ENCODE data around the gene CELF5.
"Not testable (repeated sequence)": the region's sequence is repeated elsewhere in the genome, so short reads cannot be mapped to it uniquely, and the experiment has no call there.

Gene CELF5

DNA sequence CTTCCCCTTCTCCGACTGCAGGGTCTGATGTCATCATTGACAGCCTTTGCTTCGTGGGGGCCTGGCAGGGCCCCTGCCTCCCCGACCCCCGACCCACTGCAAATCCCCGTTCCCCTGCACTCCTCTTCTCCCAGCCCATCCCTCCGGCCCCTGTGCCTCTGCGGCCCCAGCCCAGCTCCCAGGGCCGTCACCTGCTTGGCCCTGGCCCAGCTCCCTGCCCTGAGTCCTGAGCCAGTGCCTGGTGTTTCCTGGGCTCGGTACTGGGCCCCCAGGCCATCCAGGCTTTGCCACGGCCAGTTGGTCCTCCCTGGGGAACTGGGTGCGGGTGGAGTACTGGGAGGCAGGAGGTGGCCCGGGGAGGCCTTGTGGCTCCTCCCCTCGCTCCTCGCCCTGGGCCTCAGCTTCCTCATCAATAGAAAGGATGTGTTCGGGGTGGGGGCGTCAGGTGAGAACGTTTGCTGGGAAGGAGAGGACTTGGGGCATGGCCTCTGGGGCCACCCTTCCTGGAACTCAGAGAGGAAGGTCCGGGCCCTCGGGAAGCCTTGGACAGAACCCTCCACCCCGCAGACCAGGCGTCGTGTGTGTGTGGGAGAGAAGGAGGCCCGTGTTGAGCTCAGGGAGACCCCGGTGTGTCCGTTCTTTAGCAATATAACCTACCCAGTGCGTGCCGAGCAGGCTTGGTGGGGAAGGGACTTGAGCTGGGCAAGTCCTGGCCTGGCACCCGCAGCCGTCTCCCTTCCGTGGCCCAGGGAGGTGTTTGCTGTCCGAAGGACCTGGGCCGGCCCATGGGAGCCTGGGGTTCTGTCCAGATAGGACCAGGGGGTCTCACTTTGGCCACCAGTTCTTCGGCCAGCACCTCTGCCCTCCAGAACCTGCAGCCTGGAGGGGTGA, 15.9 kb upstream of the CELF5 start:
- no peak for DNase-seq

DNA sequence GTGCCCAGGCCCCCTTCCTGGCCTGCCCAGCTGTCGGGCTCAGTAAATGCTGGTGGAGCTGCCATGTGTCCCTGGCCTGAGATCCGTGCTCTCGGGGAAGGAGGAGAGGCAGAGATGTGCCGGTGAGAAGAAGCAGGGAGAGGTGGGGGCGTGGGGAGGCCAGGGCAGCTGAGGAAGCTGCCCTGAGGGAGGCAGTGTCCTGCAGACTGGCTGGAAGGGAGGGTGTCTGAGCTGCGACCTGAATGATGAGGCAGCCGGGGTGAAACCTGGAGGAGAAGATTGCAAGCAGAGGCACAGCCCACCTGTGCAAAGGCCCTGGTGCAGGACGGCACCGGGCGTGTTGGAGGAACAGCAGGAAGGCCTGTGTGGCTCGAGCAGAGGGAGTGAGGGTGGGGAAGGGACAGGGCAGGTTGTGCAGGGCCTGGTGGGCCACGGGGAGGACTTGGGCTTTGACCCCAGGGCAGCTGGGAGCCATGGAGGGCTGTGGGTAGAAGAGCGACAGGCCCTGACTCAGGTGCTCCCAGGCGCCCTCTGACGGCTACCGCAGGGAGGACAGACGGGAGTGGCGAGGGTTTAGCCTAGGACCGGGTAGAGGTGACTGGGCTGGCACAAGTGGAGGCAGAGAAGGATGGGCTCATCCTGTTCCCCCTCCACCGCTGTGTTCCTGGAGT, 14.0 kb upstream of the CELF5 start:
- DNase-seq, result peak; percentile 54

DNA sequence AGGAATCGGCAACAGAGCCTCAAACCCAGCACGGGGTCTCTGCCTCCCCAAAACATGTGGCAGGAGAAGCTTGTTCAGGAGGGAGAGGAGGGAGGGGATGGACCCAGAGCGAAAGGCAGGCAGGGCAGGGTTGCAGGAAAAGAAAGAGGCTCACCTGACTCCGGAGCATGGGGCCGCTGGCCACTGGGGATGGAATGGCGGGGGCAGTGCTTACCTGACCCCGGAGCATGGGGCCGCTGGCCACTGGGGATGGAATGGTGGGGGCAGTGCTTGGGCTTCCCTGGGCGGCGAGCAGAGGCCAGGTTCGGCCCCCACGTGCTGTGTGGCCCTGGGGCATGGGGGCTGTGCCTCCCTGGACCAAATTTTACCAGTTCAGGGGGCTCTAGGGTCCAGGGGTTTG, 13.3 kb upstream of the CELF5 start:
- no peak for DNase-seq

DNA sequence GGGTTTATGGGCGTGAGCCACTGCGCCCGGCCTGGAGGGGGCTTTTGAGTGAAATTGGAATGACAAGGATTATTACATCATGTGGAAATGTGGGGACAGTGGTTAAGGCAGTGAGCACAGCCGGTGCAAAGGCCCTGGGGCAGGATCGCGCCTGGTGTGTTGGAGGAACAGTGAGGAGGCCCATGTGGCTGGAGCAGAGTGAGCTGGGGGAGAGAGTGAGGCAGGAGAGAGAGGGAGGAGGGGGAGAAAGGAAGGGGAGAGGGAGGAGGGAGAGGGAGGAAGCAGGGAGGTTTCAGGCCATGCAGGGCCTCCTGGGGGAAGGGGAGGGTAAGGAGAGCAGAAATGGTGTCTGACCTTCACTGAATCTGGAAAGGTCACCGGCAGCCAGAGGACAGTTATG, 11.3 kb upstream of the CELF5 start:
- DNase-seq, result no peak

DNA sequence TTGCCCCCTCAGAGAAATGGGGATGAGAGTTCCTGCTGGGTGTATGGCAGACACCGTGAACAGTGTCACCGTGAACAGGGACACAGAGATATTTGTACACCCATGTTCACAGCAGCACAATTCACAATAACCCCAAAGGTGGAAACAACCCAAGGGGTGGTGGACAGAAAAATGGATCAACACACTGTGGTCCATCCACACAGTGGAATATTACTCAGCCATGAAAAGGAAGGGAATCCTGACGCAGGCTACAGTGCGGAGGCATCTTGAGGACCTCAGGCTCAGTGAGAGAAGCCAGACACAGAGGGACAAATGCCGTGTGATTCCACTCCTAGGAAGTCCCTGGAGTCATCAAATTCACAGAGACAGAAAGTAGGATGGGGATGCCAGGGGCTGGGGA, 7.6 kb upstream of the CELF5 start:
- DNase-seq, result no peak

DNA sequence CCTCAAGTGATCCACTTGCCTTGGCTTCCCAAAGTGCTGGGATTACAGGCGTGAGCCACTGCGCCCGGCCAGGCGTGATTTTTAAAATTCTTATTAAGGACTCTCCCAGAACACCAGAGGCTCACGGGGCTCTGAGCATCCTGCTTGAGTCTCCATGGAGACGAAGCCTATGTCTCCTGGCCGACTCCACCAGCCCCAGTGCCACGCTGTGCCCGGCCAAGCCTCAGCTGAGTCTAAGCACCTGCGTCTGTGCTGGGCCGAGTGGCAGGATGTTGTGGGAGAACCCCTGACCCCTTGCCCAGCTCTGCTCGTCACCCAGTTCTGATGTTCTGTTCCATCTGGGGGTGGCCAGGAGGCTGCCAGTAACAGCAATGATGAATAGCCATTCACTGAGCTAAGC, 3.9 kb upstream of the CELF5 start:
- no peak for DNase-seq

DNA sequence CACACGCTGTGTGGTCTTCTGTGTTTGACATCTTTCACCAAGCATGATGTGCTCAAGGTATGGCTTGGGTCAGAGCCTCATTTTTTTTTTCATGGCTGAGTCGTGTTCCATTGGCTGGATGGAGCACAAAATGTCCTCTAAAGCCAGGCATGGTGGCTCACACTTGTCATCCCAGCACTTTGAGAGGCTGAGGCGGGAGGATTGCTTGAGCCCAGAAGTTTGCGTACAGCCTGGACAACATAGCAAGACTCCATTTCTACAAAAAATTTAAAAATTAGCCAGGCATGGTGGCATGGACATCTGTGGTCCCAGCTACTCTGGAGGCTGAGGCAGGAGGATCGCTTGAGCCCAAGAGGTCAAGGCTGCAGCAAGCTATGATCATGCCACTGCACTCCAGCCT, 2.9 kb upstream of the CELF5 start:
- DNase-seq, result not testable (repeated sequence)

DNA sequence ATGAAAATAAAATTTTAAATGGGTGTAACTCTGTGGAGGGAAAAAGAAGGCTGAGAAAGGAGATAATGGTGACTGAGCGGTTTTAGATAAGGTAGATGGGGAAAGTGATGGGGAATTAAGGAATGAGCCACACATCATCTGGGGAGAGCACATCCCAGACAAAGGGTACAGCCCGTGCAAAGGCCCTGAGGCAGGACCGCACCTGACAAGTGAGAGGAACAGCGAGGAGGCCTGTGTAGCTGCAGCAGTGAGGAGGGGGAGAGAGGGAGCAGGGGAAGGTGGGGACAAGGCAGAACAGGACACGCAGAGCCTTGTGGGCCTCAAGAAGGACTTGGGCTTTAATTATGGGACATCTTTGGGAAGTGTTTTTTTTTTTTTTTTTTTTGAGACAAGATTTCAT, 1.8 kb upstream of the CELF5 start:
- DNase-seq, result no peak

DNA sequence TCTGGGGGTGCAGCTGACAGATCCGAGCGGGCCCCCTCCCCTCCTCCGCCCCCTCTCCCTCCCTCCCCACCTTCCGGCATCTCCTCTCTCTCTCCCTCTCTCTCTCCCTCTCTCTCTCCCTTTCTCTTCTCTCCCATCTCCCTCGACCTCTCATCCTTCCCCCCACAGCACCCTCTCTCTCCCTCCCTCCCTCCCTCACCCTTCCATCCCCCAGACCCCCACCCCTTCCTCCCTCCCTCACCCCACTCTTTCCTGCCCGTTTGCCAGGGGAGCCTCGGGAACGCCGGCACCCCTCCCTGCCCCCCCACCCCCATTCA, 666 bp downstream of the CELF5 start:
- DNase-seq, result no peak

DNA sequence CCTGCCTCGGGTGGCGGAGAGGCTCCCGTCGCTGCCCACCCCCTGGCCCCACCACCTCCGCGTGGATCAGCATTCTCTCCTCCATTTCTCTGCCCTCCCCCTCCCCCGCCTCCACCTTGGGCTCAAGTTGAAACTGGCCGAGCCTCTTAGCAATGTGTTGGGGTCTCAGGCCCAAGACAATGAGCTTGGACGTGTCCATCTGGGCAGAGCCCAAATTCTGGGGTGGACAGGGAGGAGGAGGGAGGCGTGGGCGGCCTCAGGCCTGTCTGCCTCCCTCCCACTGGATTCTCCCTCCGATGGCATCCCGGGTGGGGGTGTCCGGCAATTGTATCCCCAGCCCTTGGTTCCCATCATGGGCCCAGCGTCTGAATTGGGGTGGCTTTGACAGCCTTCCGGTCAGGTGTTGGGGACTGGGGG, 1.2 kb downstream of the CELF5 start:
- DNase-seq, result no peak

DNA sequence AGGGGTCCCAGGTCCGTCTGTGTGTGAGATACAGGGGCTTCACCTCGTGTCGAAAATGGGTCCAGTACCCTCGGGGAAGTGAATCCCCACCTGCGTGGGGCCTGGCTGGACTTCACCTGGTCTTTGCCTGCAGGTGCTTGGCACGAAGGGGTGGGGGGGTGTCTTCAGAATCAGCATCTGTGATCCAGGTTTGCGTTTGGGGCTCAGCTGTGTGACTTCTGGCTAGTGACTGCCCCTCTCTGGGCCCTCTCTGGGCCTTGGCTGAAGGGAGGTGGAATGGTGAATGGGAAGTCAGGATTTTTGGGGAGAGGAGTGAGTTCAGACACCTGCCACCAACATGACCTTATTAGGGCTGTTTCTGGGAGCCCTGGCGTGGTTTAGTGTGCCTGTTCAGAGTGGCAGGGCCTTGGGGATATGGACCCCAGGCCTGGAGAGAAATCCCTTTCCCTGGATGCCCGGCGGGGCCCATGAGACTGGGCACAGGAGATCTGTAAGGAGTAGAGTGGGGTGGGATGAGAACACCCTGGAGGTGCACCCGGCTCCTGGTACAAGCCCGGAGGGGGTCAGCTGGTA, 2.7 kb downstream of the CELF5 start:
- no peak for DNase-seq

DNA sequence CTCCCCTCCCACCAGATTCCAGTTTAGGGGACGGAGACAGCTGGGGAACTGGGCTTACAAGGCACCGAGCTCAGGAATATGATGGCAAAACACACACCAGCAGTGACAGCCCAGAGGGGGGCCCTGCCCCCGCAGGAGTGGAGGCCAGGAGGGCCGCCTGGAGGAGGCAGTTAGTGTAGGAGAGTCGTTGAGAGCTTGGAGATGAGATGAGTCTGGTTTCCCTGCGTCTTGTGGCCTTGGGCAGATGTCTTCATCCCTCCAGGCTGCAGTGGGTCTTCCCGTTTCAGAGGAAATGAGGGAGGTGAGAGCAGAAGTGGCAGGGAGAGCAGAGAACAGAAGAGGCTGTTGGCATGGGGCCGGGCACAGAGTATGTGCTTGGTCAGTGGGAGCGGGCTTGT, 4.9 kb downstream of the CELF5 start:
- no peak for DNase-seq

DNA sequence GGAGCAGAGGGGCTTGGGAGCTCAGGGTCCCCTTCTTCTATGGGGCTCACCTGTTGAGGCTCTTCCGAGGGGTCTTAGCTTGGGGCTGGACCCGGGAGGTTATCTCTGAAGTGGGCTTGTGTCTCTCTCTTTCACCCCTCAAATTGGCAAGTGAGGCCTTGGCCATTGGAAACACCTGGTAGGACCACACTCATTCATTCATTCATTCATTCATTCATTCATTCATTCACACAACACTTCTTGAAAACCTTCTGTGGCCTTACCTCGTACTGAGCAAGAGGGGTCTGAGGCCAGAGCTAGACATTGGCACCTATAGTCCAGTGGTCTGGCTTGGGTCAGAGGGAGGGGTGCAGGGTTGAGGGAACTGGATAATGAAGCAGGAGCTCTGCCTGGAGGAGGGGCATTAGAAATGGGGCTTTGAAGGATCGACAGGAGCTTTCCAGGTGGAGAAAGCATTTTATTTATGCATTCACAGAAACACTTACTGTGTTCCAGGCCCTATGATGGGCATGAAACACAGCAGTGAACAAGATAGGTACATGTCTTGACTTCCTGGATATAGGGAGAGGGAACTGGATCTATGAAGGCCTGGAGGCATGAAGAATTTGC, 5.5 kb downstream of the CELF5 start:
- no peak for DNase-seq

DNA sequence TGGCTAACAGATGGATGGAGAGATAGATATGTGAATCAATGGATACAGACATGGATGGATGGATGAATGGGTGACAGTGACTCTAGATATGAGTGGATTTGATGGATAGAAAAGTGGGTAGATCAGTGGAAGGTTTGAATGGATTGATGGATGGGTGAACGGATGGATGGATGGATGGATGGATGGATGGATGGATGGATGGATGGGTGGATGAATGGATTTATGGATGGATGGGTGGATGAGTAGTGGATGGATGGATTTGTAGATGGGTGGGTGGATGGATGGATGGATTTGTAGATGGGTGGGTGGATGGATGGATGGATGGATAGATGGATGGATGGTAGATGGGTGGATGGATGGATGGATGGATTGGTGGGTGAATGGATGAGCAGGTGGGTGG, 6.8 kb downstream of the CELF5 start:
- DNase-seq, result no peak

DNA sequence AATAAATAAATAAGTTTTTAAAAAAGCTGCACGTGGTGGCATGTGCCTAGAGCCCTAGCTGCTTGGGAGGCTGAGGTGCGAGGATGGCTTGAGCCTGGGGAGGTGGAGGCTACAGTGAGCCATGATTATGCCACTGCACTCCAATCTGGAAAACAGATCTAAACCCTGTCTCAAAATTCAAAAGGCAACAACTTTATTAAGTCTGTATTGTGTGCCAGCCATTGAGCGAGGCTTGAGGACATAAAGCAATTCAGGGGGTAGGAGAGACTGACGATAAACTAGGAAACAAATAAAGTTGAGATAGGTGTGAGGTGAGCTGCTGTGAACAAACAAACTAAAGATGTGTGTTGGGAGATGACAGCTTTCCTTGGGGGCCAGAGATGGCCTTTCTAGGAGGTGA, 8.7 kb downstream of the CELF5 start:
- DNase-seq, result no peak

DNA sequence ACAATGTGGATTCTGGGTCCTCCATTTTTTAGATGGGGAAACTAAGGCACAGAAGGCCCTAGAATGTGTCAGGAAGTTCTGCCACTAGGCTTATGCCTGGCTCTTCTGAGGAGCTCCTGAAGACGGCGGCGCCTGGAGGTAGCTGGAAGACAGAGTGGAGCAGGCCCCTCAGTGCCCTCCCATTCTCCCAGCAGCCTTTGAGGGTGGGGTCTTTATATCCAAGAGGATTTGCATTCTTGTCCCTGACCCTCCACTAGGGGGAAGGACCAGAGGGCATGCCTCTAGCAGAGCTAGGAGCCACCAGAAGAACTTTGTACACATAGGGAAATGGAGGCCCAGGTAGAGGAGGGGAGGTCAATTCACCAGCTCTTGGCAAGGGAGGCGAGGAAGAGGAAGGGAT, 9.4 kb downstream of the CELF5 start:
- DNase-seq, result no peak

DNA sequence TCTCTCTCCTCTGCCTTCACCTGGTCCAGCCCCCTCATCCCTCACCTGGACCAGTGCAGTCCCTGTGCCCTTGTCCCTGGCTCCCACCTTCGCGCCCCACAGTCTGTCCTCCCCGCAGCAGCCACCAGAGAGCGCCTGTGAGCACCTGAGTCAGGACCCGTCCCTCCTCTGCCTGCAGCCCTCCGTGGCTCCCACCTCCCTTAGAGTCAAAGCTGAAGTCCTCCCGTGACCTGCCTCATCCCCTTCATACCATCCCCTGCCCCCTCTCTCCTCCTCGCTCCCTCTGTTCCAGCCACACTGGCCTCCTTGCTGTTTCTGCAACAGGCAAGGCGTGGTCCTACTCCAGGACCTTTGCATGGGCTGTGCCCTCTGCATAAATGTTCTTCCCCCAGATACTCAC, 10.3 kb downstream of the CELF5 start:
- DNase-seq, result no peak

DNA sequence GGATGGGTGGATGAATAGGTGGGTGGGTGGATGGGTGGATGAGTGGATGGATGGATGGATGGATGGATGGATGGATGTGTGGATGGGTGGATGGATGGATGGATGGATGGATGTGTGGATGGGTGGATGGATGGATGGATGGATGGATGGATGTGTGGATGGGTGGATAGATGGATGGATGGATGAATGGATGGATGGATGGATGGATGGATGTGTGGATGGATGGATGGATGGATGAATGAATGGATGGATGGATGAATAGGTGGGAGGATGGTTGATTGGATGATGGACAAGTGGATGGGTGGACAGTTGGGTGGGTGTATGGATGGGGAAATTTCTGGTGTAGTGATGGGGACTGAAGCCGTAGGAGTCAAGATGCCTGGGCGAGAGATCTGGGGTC, 11.1 kb downstream of the CELF5 start:
- DNase-seq, result not testable (repeated sequence)

DNA sequence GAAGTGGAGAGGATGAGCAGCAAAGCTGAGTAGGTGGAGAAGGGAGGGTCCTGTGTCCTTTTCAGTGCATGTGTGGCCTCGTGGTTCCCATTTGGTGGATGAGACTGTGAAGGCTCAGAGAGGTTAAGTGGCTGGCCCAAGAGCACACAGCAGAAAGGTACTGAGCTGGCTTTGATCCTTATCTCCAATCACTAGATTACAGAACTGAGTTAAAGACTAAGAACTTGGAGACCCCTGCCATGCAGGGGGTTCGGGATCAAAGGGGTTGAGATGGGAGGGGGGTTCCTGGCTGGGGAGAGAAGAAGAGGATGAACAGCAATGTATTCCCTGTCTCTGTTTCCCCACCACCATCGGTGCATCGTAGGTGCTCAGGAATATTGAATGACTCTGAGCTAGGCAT, 11.8 kb downstream of the CELF5 start:
- DNase-seq, result no peak

DNA sequence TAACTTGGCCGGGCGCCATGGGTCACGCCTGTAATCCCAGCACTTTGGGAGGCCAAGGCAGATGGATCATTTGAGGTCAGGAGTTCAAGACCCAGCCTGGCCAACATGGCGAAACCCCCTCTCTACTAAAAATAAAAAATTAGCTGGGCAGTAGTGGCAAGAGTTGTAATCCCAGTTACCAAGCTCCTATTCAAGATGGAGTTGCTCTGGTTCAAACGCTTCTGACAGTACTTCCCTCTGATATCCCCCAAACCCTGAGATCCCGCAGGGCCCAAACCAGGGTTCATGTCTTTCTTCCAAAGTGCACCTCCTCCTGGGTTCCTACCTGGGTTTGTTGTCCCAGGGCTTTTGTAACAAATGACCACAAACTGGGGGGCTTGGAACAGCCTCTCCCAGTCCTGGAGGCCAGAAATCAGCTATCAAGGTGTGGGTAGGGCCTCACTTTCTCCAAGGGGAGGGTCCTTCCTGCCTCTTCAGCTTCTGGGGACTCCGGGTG, 13.7 kb downstream of the CELF5 start:
- no peak for DNase-seq

DNA sequence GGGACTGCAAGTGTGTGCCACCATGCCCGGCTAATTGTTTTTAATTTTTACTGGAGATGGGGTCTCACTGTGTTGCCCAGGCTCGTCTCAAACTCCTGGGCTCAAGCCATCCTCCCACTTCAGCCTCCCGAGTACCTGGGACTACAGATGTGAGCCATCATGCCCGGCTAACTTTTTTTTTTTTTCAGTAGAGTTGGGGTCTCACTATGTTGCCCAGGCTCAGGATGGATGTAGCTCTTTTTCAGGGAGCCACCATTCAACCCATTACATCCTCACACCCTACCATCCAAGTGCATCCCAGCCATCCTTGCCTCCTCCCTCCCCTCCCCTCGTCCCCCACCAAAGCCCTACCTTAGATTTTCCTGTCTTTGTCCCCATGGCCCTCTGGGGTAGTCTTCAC, 14.9 kb downstream of the CELF5 start:
- DNase-seq, result no peak

DNA sequence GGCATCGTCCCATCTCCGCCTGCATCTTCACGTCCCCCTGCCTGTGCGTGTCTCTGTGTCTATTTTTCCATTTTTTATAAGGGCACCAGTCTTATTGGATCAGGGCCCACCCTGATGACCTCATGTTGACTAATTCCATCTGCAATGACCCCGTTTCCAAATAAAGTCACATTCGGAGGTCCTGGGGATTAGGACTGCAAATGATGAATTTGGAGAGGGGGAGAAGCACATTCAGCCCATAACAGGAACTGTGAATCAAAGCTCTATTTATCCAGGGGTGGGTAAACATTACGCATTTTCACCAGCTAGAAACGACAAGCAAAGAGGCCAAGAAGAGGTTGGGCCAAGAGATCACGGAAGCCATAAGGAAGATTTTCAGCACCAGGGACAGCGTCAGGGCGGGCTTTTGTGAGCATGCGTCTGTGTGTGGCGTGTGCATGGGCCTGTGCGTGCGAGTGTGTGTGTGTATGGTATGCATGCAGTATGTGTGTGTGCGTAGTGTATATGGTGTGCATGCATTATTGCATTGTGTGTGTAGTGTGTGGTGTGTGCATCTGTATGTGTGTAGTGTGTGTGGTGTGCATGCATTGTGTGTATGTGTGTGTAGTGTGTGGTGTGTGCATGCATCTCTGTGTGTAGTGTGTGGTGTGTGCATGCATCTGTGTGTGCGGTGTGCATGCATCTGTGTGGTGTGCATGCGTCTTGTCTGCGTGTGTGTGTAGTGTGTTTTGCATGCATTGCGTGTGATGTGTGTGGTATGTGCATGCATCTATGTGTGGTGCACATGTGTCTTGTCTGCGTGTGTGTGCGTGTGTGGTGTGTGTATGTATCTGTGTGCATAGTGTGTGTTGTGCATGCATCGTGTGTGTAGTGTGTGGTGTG, 19.6 kb downstream of the CELF5 start:
- peak; percentile 19 for DNase-seq

DNA sequence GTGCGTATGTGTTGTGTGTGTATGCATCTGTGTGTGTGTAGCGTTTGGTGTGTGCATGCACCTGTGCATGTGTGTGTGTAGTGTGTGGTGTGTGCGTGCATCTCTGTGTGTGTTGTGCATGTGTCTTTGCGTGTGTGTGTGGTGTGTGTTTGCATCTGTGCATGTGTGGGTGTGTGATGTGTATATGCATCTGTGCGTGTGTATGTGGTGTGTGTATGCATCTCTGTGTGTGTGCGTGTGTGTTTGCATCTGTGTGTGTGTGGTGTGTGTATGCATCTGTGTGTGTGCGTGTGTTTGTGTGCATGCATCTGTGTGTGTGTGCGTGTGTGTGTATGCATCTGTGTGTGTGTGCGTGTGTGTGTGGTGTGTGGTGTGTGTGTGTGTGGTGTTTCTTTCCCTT, 20.6 kb downstream of the CELF5 start:
- no peak for DNase-seq

Measured in stimulated activated naive CD4-positive, alpha-beta T cell treated with Interleukin-2 at 50 U/mL for 16 hours (primary cell).